DOHH2 (cell line): Measurements from ENCODE around the gene SPOPL.

Experiments used
- EZH2phosphoT487 ChIP-seq: fragments of 200-600 bp; sonication (generic); IDR thresholded peaks from 2 replicates; pipeline ENCODE4 v1.6.1; 2017; ENCODE audit warnings: borderline replicate concordance, mild to moderate bottlenecking, antibody characterized with exemption, low read length, moderate library complexity, mixed read lengths
- TF ChIP-seq, protein P1 (sequence below): fragments of 200-600 bp; sonication (generic); IDR thresholded peaks from one replicate; pipeline ENCODE4 v1.5.1; 2014; ENCODE audit warnings: antibody characterized with exemption, mild to moderate bottlenecking, low read depth, low read length; ENCODE audit not compliant: poor library complexity, severe bottlenecking

DNA sequence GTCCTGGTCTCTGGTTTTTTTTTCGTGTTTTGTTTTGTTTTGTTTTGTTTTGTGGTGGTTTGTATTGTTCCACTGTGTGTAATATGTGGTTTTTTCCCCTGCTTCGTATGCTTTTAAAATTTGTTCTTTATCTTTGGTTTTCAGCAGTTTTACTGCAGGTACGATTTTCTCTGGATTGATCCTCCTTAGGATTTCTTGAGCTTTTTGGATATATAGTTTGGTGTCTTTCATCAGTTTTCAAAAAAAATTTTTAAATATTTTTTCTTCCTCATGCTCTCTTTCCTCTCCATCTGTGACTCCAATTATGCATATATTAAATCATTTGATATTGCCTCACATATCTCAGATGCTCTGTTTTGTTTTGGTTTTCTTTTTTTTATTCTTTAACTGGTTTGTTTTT is 78.0 kb downstream of the SPOPL start:
- TF ChIP-seq, protein P1, sequence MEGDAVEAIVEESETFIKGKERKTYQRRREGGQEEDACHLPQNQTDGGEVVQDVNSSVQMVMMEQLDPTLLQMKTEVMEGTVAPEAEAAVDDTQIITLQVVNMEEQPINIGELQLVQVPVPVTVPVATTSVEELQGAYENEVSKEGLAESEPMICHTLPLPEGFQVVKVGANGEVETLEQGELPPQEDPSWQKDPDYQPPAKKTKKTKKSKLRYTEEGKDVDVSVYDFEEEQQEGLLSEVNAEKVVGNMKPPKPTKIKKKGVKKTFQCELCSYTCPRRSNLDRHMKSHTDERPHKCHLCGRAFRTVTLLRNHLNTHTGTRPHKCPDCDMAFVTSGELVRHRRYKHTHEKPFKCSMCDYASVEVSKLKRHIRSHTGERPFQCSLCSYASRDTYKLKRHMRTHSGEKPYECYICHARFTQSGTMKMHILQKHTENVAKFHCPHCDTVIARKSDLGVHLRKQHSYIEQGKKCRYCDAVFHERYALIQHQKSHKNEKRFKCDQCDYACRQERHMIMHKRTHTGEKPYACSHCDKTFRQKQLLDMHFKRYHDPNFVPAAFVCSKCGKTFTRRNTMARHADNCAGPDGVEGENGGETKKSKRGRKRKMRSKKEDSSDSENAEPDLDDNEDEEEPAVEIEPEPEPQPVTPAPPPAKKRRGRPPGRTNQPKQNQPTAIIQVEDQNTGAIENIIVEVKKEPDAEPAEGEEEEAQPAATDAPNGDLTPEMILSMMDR = no peak
- no peak for TF ChIP-seq EZH2phosphoT487
